Fibroblast of skin of right quadriceps (primary cell): Measurements from ENCODE around the gene PIGX.

ENCODE experiments used
- DNase-seq: peaks from one replicate; pipeline ENCODE4 v3.0.0-alpha.2; 2013

Gene PIGX

GRCh38 chr3:196763179-196763578 is 51.0 kb downstream of the PIGX start:
- DNase-seq, result no peak

DNA sequence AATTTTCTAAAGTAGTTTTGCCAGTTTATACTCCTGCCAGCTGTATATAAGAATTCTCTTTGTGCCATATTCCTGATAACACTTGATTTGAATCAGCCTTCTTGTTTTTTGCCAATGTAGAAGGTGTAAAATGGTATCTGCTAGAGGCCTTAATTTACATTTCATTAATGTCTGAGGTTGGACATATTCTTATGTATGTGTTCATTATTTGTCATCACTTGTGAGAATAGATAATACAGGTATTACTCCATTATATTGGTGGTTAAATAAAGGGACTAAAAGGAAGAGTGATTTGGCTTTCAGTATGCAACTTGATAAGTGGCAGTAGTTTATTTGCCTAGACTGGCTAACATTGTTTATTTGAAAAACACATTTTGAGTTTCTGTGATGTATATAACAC is 53.3 kb downstream of the PIGX start:
- no peak for DNase-seq

GRCh38 chr3:196771067-196771466 is 58.9 kb downstream of the PIGX start:
- no peak for DNase-seq

GRCh38 chr3:196772102-196772501 is 59.9 kb downstream of the PIGX start:
- DNase-seq, result no peak

DNA sequence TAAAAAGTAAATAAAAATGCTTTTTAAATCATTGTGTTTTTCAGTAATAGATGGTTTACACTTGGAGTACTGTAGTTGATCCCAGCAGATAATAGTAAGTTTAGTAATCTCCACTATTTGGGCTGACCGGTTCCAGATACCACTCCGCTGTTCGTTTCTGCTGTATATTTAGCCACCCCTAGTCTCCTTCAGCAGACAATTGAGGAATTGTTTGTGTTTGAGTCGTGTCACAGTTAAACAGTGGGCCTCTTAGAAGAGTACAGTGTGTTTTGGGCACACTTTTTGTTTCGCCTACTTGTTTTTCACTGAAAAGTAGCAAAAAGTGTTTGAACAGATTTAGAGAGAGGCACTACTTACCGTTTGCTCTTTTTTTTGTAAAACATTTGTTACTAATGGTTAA is 60.7 kb downstream of the PIGX start:
- DNase-seq, result no peak

DNA sequence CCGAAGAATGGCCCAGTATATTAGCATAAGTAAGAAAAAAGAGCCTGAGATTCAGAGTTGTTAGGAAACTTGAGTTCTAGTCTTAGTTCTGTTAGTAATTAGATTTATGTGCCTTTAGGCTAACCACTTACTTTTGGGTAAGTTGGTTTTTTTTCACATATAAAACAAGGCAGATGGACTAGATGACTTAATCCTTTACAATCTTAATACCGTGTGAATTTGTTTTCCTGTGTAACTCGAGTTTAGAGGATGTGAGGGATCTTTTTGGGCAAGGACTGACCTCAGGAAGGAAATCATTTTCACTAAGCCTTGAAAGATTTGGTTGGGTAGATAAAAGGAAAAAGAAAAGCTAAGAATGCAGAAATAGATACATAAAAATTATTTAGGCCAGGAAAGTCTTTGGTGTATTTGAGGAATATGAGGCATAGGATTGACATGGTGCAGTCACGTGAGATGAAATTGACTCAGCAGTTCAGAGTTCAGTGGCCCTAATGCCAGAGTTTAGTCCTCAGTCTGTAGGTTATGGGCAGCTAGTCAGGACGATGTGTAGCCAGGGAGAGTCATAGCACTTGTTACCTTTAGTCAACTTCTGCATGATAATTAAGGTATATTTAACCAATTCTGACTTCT is 62.1 kb downstream of the PIGX start:
- DNase-seq, result peak; percentile 28

DNA sequence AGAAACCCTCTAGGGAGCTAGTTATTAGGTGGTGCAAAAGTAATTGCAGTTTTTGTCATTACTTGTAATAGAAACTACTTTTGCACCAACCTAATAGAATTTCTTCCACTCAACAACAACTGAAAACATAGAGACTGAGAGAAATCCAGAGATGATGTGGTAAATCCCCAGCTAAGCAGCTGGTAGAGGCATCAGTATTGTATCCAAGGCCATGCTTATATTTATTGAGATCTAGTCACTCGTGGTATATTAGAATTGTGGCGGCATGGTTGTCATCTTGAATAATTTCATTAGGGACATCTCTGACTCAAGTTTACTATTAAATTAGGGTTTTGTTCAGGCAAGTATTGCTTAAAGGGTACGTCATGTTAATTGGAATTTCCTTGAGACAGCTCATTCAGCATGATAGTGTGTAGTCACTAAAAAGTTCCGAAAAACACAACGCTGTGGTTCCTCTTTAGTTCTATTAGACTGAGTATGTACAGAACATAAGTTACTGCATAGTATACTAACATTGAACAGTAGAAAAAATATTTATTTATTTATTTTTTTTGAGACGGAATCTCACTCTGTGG is 62.8 kb downstream of the PIGX start:
- DNase-seq, result peak; percentile 39

- DNase-seq, result no peak
Measured at GRCh38 chr3:196775938-196776337, 63.8 kb downstream of the PIGX start.

DNA sequence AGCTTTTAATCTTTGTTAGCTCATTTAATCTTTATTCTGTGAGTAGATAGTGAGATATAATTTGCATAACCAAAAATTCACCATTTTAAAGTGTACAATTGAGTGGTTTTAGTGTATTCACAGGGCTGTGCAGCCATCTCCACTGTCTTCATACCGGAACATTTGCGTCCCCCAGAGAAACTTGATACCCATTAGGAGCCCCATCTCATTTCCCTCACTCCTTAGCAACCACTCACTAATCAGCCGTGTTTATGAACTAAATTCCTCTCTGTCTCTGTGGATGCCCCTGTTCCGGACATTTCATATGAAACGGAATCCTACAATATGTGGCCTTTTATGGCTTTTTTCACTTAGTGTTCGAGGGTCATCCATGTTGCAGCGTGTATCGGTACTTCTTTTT is 65.7 kb downstream of the PIGX start:
- no peak for DNase-seq

DNA sequence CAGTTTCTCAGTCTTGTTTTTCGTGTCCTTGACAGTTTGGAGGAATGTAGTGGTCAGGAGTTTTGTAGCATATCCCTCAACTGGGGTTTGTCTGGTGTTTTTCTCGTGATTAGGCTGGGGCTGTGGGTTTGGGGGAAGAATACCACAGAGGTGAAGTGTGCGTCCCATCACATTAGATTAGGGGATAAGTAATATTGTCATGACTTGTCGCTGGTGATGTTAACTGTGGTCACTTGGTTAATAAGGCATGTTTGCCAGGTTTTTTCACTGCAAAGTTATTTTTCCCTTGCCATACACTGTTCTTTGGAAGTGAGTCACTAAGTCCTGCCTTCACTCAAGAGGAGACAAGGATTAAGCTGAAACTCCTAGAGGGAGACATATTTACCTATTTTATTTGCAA is 66.6 kb downstream of the PIGX start:
- peak; percentile 84 for DNase-seq

DNA sequence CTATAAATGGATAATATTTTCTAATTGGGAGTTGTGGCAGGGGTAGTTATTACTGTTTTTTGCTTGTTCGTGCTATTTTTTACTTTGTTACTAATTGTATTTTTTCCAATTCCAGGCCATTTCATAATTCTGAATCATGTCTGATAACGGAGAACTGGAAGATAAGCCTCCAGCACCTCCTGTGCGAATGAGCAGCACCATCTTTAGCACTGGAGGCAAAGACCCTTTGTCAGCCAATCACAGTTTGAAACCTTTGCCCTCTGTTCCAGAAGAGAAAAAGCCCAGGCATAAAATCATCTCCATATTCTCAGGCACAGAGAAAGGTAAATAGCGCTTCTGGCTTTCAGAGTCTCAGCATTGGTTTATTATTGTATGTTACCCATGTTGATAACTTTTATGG is 70.3 kb downstream of the PIGX start:
- no peak for DNase-seq
